Mucosa of gallbladder (tissue), 1 donor: Measurements from ENCODE around the gene NSL1. TPM values are rescaled to one million over a fixed set of nuclear protein-coding genes. Genes with fewer than 3 reads are reported as not detected.
A peak's percentile ranks its signal among the peaks of the same experiment; 100 is the strongest.

Source experiments
- DNase-seq: peaks from one replicate; pipeline ENCODE4 v3.0.0-alpha.2; 2020; ENCODE audit warnings: low spot score
- total RNA-seq: library from RNA; stranded (reverse); gene quantifications from one replicate; pipeline ENCODE4 v1.2.1, GENCODE V29; 2021
- donor health status: DM: no; HTN: no; CAD: no.

Gene NSL1
- 29.7 TPM for total RNA-seq

GRCh38 chr1:212791676-212792395 is at the start of gene NSL1, which contains the start of gene TATDN3:
NSL1 (minus strand) TSS chr1:212791777; CDS start chr1:212791763, 14 bp downstream.
TATDN3 (plus strand) TSS chr1:212791894; CDS start chr1:212791922, 28 bp downstream.
- DNase-seq = peak; percentile 92

- no peak for DNase-seq
These were observed 46.6 kb upstream of the NSL1 start for GRCh38 chr1:212838145-212838544.

- DNase-seq = peak; percentile 84
These were observed 41.9 kb upstream of the NSL1 start for GRCh38 chr1:212833211-212834207.

- DNase-seq = no peak
These were observed 36.8 kb upstream of the NSL1 start for GRCh38 chr1:212828395-212828794.

GRCh38 chr1:212827831-212828278 is 36.3 kb upstream of the NSL1 start:
- peak; percentile 35 for DNase-seq

- no peak for DNase-seq
These were observed 35.7 kb upstream of the NSL1 start for GRCh38 chr1:212827171-212827776.

GRCh38 chr1:212825798-212826452 is 34.3 kb upstream of the NSL1 start:
- no peak for DNase-seq

- no peak for DNase-seq
These were observed 32.6 kb upstream of the NSL1 start for GRCh38 chr1:212824201-212824600.

GRCh38 chr1:212822956-212823355 is 31.4 kb upstream of the NSL1 start:
- no peak for DNase-seq

GRCh38 chr1:212820969-212821368 is 29.4 kb upstream of the NSL1 start:
- no peak for DNase-seq

- DNase-seq = no peak
These were observed 28.1 kb upstream of the NSL1 start for GRCh38 chr1:212819726-212820125.

GRCh38 chr1:212816567-212817278 is 25.1 kb upstream of the NSL1 start:
- DNase-seq = no peak

- peak; percentile 28 for DNase-seq
These were observed 23.2 kb upstream of the NSL1 start for GRCh38 chr1:212814537-212815334.

GRCh38 chr1:212805767-212806166 is 14.2 kb upstream of the NSL1 start:
- DNase-seq = no peak

GRCh38 chr1:212797681-212798080 is 6.1 kb upstream of the NSL1 start:
- no peak for DNase-seq

- no peak for DNase-seq
These were observed 3.0 kb upstream of the NSL1 start for GRCh38 chr1:212794561-212795014.

- no peak for DNase-seq
These were observed 875 bp upstream of the NSL1 start for GRCh38 chr1:212792396-212792908.

- no peak for DNase-seq
These were observed 309 bp downstream of the NSL1 start for GRCh38 chr1:212791261-212791675.

- no peak for DNase-seq
These were observed 5.7 kb downstream of the NSL1 start for GRCh38 chr1:212785871-212786270.

GRCh38 chr1:212783976-212784375 is 7.6 kb downstream of the NSL1 start:
- no peak for DNase-seq
